Dermis microvascular lymphatic vessel endothelial cell (primary cell): Measurements from ENCODE around the gene COG1. TPM values are rescaled to one million over a fixed set of nuclear protein-coding genes. Genes with fewer than 3 reads are reported as not detected.

Experiments
- DNase-seq, 2 donors: peaks; one replicate each; pipeline versions ENCODE4 v3.0.0 to v3.0.0-alpha.2; 2010; ENCODE audit warnings: low read depth in 2 of 2
- total RNA-seq: library from RNA; depleted of rRNA; stranded (reverse); fragments of >200 nt; gene quantifications from 2 replicates; pipeline ENCODE4 v1.2.1, GENCODE V29; 2014

Gene COG1
- total RNA-seq, 1 donor from 2014 or later: 15.1 TPM

DNA sequence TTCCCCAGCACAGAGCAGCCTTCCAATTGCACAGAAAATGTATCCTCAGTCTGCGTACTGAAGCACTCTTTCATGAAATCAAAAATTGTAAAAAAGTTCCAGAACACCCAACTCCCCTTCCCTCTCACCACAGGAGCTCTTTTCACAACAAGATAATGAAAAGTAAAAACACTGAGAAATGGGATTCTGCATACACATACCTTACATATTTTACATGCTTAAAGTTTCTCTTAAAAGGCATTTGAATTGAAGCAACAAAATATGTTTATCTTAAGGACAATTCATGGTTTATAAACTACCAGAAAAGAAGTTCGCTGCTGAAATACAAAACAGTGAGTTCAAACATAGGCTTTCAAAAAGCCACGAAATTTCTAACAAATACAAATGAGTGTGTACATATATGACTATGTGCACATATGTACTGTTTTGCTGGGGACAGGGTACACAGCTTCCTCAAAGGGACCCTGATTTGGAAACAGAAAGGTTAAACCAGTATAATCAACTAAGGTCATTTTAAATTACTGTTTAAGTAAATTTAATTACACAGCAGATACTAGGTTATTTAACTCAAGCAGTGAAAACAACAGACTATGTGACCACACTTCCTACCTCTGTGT, 33.8 kb downstream of the COG1 start:
- no peak for DNase-seq

DNA sequence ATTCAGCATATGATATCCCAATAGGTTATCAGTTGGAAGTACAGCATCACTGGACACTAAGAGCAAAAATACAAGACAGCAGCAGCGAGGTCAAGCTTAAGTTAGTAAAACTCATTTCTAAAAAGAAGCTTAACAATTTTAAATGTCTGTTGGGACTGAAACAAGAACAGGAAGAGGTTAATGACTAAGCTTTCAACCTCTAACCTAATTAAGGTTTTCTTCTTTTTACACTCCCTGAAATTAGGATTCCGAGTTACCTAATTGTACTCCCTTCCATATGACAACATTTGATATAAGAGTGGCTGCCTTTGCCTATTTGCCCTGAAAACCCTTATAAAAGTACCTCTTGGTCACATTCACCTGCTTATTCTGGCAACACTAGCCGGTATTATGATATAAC, 34.5 kb downstream of the COG1 start:
- DNase-seq: no peak

GRCh38 chr17:73227944-73228343, 35.1 kb downstream of the COG1 start:
- DNase-seq: no peak

DNA sequence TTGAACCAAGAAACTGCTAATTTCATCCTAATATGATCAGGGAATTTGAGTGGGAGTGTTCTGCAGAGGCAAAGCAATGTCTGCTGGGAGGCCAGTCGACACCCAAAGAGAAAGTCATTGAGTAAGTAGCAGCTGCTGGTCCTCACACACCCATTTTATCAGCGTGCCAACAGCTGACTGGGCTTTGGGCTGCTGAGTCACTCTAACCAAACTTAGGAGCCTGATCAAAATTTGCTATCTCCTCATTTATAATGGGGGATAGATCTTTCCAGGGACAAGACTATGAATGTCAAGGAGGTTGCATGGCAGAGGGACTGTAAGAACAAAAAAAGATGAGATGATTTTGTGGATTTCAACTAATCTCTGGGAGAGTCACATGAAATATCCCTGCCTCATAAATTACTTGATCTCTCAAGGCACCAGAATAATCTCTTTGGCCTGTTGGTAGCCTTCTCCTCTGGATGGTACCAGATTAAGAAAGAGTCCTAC, 35.9 kb downstream of the COG1 start:
- peak; percentile 30 to 63 for DNase-seq

GRCh38 chr17:73230088-73230487, 37.2 kb downstream of the COG1 start:
- no peak for DNase-seq

GRCh38 chr17:73231395-73231794, 38.5 kb downstream of the COG1 start:
- DNase-seq: peak in 1 of 2 donors; percentile 12

- DNase-seq: peak; percentile 83 to 95
Measured at GRCh38 chr17:73231841-73232586, 39.2 kb downstream of the COG1 start.

DNA sequence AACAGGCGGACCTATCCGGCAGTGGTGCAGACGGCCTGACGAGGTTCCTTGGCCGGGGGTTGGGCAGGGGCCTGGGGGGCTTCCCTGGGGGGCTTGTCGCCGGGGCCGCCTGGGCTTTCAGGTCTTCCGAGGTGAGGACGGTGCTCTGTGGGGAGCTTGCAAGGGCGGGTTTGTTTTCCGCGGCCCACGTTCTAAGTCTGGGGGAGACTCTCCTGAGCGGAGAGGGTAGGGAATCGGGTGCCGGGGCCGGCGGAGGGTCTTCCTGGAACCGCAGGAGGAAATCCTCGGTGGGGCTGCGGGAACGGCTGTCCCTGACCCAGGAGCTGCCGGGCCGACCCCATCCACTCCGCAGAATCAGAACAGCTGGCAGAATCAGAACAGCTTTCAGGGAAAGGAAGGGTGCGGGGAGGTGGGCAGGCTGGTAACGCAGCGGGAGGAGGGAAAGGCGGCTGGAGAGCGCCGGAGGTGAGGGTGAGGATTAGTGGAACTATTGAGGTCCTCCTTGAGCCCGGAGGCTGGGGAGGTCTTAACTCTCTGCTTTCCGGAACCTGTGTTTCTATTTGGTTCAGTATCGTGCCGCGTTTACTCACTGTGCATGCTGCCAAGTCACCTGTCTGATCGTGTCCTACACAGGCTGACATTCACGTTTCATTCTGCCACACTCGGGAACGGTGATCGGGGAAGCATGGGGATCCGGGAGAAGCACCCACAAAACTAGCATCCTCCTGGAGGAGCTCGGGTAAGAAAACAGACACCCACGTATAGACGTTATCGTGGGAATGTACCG, 39.9 kb downstream of the COG1 start:
- DNase-seq: peak in 1 of 2 donors; percentile 45

- no peak for DNase-seq
Measured at GRCh38 chr17:73234736-73235135, 41.9 kb downstream of the COG1 start.

- no peak for DNase-seq
Measured at GRCh38 chr17:73237714-73238113, 44.9 kb downstream of the COG1 start.

DNA sequence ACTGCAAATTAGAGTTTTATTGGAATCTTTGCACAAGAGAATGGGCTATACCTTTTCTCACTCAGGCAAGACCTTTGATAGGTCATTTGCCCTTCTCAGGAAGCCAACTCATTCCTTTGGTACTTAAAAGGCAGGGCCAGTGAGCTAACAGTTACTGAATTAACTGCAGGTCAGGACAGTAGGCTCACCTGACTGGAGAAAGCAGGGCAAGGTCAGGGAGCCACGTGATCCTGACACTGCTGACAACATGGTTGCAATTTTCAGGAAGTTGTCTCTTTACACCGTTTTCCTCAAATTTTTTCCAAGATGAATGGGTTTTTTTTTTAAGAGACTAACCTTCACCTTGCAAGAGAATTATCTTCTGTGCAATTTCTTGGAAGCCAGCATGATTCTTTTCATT, 47.7 kb downstream of the COG1 start:
- DNase-seq: no peak

DNA sequence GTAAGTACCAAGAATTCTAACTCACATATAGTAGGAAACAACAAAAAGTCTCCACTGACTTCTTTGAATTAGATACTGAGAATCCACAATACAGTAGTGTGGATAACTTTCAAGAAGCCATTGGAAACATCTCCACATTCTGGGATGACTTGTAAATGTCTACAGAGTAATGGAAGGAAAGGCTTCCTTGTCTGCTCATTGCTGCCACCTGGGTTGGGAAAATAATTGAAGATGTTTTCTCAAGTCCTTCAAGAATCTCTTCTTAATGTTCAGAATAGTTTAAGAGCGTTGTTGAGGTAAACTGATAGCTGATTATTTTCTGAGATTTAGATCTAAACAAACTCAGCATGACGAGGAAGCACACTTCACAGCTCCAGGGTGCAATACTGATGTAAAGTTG, 54.9 kb downstream of the COG1 start:
- peak in 1 of 2 donors; percentile 28 for DNase-seq

GRCh38 chr17:73248532-73248931, 55.7 kb downstream of the COG1 start:
- no peak for DNase-seq

DNA sequence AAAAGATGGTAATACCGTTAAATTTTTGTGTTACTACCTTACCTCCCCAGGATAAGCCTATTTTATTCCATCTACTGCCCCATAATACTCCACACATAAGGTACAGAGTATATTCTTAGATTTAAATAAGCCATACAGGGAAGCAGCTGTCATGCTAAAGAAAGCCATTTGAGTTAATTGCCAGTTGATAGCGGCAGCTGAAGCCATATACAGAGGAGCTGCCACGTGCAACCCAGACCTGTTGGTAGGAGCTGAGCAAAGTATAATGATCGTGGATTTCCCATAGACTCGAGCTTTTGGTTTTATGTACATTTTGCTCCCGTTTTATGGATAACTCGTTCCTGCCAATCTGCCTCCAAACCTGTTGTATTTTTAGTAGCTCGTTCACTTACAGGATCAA, 56.8 kb downstream of the COG1 start:
- no peak for DNase-seq

GRCh38 chr17:73250851-73251640, 58.2 kb downstream of the COG1 start:
- DNase-seq: no peak

DNA sequence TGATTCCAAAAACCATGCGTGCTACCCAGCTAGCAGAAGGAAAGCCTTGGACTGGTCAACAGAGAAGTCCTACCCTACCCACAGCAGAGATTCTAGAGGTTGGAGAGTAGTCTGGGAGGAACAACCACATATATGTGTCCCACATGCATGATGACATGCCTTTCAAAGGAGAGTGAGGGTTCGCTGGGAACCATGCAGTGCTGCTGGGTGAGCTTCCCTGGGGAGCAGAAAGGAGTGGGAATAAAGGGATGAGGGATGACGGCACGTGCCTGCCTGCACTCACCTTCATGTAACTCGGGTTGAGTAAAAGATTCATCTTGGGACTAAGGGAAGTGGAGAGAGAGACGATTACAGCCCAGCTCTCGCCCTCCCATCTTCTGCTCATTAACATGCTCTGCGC, 59.0 kb downstream of the COG1 start:
- DNase-seq: no peak

DNA sequence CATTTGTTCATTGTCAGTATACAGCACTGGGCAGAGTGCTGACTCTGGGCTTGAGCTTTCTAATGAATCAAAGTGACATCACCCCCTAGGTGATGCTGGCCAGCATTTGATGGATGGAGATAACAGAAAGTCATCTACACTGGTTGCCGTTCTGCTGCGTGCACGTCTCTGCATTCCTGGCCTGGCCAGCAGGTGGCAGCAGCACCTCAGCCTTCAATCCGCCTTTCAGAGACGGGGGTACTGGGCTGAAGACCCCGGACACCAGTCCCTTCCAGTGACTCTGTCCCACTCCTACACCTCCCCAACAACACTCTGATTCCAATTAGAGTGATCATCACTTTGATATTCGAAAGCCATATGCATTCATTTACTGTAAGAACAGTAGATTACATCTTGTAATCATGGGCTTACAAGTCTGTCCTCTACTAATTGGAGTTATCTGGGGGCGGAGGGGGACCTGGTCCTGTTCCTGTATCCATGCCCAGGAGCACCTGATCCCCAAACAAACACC, 62.9 kb downstream of the COG1 start:
- peak; percentile 20 to 50 for DNase-seq

- DNase-seq: no peak
Measured at GRCh38 chr17:73256220-73256619, 63.4 kb downstream of the COG1 start.

DNA sequence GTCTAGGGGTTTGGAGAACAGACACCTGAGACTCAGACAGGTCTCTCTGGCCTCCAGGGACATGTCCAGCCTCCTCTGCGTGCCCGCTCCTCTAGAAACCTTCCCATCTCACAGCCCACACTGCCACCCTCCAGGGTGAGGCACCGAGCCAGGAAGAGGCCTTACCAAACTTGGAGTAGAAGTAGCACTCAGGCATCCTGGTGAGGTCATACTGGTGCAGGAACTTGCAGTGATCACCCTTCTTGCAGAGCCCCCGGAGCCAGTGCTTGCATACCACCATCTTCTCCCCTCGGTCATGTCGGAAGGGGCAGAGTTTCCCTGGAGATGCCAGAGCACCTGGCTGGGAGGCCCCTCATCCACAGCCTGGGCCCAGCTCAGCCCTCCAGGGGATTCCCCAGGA, 64.7 kb downstream of the COG1 start:
- no peak for DNase-seq
